HL-60 (cell line): ENCODE data around the gene CASQ1.

ENCODE experiments used
- TF ChIP-seq, protein P1 (sequence below): IDR thresholded peaks from one replicate; pipeline ENCODE4 v1.5.1; 2011; ENCODE audit warnings: low read length, control low read depth, inconsistent platforms; ENCODE audit not compliant: insufficient read depth
- TF ChIP-seq, protein P2 (sequence below): IDR thresholded peaks from 2 replicates; pipeline ENCODE4 v1.6.1; 2012; ENCODE audit warnings: low read depth; ENCODE audit not compliant: insufficient replicate concordance

DNA sequence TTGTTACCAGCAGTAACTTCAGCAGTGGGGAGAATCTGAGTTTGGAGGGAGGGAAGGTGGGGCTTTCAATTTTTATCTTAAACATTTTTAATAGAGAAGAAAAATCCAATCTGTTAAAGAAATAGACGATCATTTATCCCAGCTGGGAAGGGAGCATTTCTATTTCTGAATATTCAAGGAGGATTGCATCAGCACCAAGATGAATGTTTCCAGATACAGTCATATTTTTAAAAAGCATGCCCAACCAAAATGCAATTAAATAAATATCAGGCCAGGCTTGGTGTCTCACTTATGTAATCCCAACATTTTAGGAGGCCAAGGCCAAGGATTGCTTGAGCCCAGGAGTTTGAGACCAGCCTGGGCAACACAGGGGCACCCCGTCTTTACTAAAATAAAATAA, 40.7 kb upstream of the CASQ1 start:
- TF ChIP-seq, protein P1, sequence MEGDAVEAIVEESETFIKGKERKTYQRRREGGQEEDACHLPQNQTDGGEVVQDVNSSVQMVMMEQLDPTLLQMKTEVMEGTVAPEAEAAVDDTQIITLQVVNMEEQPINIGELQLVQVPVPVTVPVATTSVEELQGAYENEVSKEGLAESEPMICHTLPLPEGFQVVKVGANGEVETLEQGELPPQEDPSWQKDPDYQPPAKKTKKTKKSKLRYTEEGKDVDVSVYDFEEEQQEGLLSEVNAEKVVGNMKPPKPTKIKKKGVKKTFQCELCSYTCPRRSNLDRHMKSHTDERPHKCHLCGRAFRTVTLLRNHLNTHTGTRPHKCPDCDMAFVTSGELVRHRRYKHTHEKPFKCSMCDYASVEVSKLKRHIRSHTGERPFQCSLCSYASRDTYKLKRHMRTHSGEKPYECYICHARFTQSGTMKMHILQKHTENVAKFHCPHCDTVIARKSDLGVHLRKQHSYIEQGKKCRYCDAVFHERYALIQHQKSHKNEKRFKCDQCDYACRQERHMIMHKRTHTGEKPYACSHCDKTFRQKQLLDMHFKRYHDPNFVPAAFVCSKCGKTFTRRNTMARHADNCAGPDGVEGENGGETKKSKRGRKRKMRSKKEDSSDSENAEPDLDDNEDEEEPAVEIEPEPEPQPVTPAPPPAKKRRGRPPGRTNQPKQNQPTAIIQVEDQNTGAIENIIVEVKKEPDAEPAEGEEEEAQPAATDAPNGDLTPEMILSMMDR, result no peak
- TF ChIP-seq, protein P2, sequence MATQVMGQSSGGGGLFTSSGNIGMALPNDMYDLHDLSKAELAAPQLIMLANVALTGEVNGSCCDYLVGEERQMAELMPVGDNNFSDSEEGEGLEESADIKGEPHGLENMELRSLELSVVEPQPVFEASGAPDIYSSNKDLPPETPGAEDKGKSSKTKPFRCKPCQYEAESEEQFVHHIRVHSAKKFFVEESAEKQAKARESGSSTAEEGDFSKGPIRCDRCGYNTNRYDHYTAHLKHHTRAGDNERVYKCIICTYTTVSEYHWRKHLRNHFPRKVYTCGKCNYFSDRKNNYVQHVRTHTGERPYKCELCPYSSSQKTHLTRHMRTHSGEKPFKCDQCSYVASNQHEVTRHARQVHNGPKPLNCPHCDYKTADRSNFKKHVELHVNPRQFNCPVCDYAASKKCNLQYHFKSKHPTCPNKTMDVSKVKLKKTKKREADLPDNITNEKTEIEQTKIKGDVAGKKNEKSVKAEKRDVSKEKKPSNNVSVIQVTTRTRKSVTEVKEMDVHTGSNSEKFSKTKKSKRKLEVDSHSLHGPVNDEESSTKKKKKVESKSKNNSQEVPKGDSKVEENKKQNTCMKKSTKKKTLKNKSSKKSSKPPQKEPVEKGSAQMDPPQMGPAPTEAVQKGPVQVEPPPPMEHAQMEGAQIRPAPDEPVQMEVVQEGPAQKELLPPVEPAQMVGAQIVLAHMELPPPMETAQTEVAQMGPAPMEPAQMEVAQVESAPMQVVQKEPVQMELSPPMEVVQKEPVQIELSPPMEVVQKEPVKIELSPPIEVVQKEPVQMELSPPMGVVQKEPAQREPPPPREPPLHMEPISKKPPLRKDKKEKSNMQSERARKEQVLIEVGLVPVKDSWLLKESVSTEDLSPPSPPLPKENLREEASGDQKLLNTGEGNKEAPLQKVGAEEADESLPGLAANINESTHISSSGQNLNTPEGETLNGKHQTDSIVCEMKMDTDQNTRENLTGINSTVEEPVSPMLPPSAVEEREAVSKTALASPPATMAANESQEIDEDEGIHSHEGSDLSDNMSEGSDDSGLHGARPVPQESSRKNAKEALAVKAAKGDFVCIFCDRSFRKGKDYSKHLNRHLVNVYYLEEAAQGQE, result no peak
